ENCODE results near the gene GMPR. TPM values are rescaled to one million over a fixed set of nuclear protein-coding genes. Genes with fewer than 3 reads are reported as not detected.

GMPR gene
- total RNA-seq, 4 donors from 2014 or later, result 3.2 to 6.8 (median 4.8) TPM

DNA sequence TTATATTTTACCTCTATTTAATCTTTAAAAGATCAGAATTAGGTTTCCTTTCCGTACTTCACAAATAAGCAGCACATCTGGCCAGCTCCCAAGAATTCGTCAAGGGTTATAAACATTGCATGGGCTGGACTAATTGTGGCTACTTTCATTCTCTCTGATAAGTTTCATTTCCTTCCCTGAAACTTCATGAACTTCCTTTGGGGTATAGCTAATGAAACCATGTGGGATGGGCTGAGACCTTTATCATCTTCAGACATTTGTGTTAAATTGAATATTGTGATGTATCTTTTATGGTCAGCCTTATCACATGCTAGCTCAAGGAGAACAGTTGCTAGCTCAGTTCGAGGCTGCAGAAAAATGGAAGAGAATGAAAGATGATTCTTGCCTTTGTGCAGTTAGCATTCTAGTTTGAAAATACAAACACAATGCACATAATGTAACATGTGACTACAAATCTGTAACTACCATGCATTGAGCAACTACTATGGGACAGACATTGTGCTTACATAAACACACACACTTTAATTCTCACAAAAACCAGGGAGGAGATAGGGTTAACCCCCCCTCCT lies 1.7 kb upstream of the GMPR start:
- TF ChIP-seq, protein P1, sequence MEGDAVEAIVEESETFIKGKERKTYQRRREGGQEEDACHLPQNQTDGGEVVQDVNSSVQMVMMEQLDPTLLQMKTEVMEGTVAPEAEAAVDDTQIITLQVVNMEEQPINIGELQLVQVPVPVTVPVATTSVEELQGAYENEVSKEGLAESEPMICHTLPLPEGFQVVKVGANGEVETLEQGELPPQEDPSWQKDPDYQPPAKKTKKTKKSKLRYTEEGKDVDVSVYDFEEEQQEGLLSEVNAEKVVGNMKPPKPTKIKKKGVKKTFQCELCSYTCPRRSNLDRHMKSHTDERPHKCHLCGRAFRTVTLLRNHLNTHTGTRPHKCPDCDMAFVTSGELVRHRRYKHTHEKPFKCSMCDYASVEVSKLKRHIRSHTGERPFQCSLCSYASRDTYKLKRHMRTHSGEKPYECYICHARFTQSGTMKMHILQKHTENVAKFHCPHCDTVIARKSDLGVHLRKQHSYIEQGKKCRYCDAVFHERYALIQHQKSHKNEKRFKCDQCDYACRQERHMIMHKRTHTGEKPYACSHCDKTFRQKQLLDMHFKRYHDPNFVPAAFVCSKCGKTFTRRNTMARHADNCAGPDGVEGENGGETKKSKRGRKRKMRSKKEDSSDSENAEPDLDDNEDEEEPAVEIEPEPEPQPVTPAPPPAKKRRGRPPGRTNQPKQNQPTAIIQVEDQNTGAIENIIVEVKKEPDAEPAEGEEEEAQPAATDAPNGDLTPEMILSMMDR (IDR thresholded peaks at IDR 0.05; ENCODE audit: low read depth), result no peak

DNA sequence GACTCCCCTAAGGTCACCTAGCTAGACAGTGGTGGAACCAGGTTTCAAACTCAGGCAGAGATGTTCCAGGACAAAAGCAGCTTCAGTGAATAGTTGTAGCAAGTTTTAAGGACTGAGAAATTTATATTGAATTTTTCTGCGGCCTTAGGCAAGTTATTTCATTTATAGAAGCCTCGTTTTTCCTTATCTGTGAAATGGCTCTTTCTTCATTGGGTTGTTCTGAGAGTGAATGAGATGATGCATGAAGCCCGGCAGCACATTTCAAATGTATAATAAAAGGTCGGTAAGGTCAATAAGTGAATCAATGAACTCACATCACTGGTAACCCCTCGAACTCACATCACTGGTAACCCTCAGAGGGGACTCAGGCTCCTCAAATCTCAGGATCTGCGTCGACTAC lies 1.1 kb upstream of the GMPR start:
- TF ChIP-seq, protein P1 (IDR thresholded peaks at IDR 0.05; ENCODE audit: low read depth), result no peak

DNA sequence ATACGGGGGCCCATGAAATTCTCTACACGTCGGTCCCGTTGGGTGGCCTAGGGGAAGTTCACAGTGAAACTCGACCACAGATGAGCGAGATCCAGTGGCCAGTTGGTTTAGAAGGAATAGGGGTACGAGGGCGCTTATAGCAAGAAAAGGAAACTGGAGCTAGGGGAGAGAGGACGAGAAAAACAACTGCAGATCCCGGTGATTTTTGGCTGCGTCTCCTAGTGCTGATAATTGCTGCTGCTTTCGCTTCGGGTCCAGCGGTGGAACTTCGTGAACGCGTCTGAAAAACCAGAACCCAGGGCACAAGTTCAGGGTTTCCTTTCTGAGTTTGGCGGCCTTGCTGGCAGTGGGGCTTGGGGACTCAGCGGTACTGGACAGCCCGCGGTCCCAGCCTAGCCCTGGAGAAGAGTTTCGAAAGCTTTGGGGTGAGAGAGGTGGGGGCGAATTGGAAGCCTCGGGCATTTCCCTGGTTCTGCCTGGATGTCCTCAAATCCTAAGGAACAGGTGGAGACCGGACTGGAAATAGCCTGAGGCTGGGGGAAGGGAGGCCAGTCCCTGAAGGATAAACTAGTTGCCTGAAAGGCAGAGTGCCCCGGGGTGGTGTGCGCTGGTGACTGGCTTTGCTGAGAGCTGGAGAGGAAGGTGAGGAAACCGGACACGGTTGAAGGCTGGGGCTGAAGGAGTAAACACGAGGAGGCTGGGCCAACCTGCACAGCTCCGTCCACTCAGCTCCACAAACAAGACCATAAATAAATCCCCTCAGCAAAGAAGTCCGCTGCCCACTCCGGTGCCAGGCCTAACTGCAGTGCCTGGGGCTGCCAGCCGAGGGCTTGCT lies 793 bp downstream of the GMPR start:
- TF ChIP-seq, protein P1 (IDR thresholded peaks at IDR 0.05; ENCODE audit: low read depth), result no peak

DNA sequence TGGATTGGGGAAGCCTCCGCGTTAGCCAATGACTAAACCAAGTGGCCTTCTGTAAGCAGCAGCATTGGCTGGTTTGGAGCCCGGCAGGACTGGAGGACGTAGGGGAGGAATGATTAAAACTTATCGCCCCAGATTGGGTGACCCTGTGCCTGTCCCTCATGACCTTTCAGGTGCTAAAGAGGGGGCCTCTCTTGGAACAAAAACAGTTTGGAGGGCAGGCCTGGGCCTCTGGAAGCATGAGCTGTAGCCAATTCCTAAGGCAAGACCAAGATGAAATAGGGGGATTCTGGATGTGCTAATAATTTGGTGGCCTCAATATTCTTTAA lies 1.4 kb downstream of the GMPR start:
- TF ChIP-seq, protein P1 (IDR thresholded peaks at IDR 0.05; ENCODE audit: low read depth), result no peak

DNA sequence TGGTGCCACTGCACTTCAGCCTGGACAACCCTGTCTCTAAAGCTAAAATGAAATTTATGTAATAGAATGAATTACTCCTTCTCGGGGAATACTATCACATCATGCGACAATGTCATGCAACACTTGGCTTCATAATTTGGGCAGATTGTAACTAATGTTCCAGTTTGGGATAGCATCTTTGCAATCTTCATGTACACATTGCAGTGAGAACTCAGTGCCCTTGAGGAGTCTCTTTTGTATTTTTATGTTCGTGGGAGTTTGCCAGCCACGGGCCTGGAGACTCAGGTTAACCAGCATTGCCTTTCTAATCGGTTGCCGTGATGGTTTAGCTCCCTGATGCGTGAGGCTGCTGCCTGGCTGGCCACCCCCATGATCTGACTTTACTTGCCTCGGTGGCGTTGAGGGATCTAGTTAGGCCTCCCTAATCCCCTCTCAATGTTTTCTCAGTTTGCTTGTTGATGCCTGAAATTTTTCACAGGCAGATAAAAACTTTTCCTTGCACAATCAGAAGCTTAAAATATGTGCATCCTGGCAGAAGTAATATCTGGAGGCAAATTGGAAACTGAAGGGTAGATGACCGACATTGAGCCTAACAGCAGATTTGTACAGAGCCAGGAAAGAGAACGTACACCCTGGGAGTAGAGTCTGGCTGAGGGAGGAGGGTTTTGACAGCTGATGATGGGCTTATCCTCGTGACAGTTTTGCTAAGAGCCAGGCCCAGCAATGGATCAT lies 2.4 kb downstream of the GMPR start:
- TF ChIP-seq, protein P1 (IDR thresholded peaks at IDR 0.05; ENCODE audit: low read depth), result no peak

DNA sequence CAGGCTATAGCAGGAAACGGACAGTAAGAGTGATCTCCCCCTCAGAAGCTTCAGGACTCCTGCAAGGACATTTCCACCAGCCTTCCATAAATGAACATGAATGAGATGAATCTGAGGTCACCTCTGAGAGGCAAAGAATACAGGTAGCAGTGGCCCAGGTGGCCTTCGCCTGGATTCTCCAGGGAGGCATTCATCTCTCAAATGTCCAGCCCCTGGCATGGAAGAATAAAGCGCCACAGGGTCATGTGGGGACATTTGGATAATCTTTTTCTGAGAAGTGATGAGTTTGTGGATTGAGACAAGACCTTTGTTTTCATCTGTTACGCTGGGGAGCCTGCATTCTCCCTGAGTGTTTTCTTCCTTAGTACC lies 2.9 kb downstream of the GMPR start:
- TF ChIP-seq, protein P1 (IDR thresholded peaks at IDR 0.05; ENCODE audit: low read depth), result no peak

DNA sequence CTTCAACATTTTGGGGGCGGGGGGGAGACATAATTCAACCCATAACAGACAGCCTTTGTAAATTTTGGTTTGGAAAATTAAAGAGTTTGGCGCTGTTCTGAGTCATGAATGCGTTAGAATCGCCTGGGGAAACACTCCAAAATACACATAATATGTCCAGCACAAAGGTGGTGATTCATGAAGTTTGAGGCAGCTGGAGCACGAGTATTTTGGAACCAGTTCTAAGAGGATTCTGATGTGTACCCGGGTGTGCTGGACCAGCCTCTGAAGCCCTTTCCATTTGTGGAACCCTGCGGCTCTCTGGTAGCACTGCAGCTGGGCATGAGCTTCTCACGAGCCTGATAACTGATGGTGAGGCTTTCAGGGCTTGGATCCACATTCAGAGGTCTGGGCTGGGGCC lies 4.7 kb downstream of the GMPR start:
- TF ChIP-seq, protein P1 (IDR thresholded peaks at IDR 0.05; ENCODE audit: low read depth), result no peak
